Keratinocyte (primary cell): ENCODE data around the gene INCA1. TPM values are rescaled to one million over a fixed set of nuclear protein-coding genes. Genes with fewer than 3 reads are reported as not detected.

Source experiments
- DNase-seq: peaks from one replicate; pipeline ENCODE4 v3.0.0-alpha.2; 2011; ENCODE audit warnings: low read depth, missing footprints, low spot score
- FAIRE-seq: peaks from 2 replicates; lab custom pipeline; 2011; peaks lifted over from hg19 to GRCh38; lab: Jason Lieb, UNC
- H2AFZ ChIP-seq: 2 replicates; pipeline ENCODE4 v1.6.0; 2012; ENCODE audit warnings: low read length, control low read depth, inconsistent platforms; ENCODE audit not compliant: control insufficient read depth
- H3K27ac ChIP-seq: 2 replicates; pipeline ENCODE4 v1.5.1; 2011; ENCODE audit warnings: low read length; ENCODE audit not compliant: control insufficient read depth, insufficient read depth
- H3K27me3 ChIP-seq: 3 replicates; pipeline ENCODE4 v1.6.0; 2011; ENCODE audit warnings: low read length; ENCODE audit not compliant: control insufficient read depth, insufficient read depth; ENCODE audit errors: extremely low read depth
- H3K36me3 ChIP-seq, 2 experiments: 2 replicates in 1 of 2; 3 replicates in 1 of 2; pipeline ENCODE4 v1.5.1; 2011; ENCODE audit warnings: low read length in 2 of 2, mild to moderate bottlenecking in 1 of 2; ENCODE audit not compliant: control insufficient read depth in 2 of 2, insufficient read depth in 2 of 2; ENCODE audit errors: extremely low read depth in 1 of 2
- H3K4me1 ChIP-seq: 3 replicates; pipeline ENCODE4 v1.5.1; 2011; ENCODE audit warnings: low read length; ENCODE audit not compliant: control insufficient read depth, insufficient read depth; ENCODE audit errors: extremely low read depth
- H3K4me2 ChIP-seq: 3 replicates; pipeline ENCODE4 v1.6.0; 2011; ENCODE audit warnings: low read depth, low read length; ENCODE audit not compliant: control insufficient read depth, insufficient read depth; ENCODE audit errors: extremely low read depth
- H3K4me3 ChIP-seq, 3 experiments: fragments of 200-600 bp in 1 of 3; sonication (generic) in 1 of 3; 2 replicates in 2 of 3; 3 replicates in 1 of 3; pipeline ENCODE4 v1.5.1; 2011 to 2016; ENCODE audit warnings: low read length in 3 of 3, mild to moderate bottlenecking in 3 of 3, control low read depth in 2 of 3, inconsistent platforms in 1 of 3, low read depth in 1 of 3, mixed read lengths in 1 of 3, mixed run types in 1 of 3, moderate library complexity in 1 of 3; ENCODE audit not compliant: control insufficient read depth in 2 of 3, insufficient read depth in 2 of 3; ENCODE audit errors: extremely low read depth in 1 of 3
- H3K79me2 ChIP-seq: 2 replicates; pipeline ENCODE4 v1.6.0; 2012; ENCODE audit warnings: low read length; ENCODE audit not compliant: control insufficient read depth, insufficient read depth
- H3K9ac ChIP-seq: 3 replicates; pipeline ENCODE4 v1.6.0; 2011; ENCODE audit warnings: low read length; ENCODE audit not compliant: control insufficient read depth, insufficient read depth; ENCODE audit errors: extremely low read depth
- H3K9me1 ChIP-seq: 3 replicates; pipeline ENCODE4 v1.6.0; 2011; ENCODE audit warnings: low read length; ENCODE audit not compliant: control insufficient read depth, insufficient read depth; ENCODE audit errors: extremely low read depth
- H3K9me3 ChIP-seq: 2 replicates; pipeline ENCODE4 v1.5.1; 2012; ENCODE audit warnings: low read depth, low read length; ENCODE audit not compliant: control insufficient read depth
- H4K20me1 ChIP-seq: 3 replicates; pipeline ENCODE4 v1.6.0; 2011; ENCODE audit warnings: low read length; ENCODE audit not compliant: control insufficient read depth, insufficient read depth; ENCODE audit errors: extremely low read depth
- CTCF ChIP-seq, 3 experiments: IDR thresholded peaks in 1 of 3; conservative IDR thresholded peaks in 1 of 3; optimal IDR thresholded peaks in 1 of 3; 2 replicates in 2 of 3; 3 replicates in 1 of 3; pipeline versions ENCODE3 to v1.5.1; 2011; ENCODE audit warnings: low read length in 3 of 3, mild to moderate bottlenecking in 3 of 3, moderate library complexity in 2 of 3, control low read depth in 1 of 3, inconsistent platforms in 1 of 3; ENCODE audit not compliant: insufficient read depth in 2 of 3; ENCODE audit errors: extremely low read depth in 1 of 3
- EZH2 ChIP-seq: IDR thresholded peaks from one replicate; pipeline ENCODE4 v1.6.1; 2012; ENCODE audit warnings: inconsistent platforms, mild to moderate bottlenecking, low read length, moderate library complexity
- dilution Hi-C: fragments of 300-500 bp; cut with MboI; formaldehyde crosslinking; loops from one replicate; pipeline ENCODE4 v1.7.0; 2020; ENCODE audit warnings: low sequenced_read_pairs; ENCODE audit not compliant: extremely low pct_ligation_motif_present
- polyA plus RNA-seq, 5 experiments: library from polyadenylated mRNA; depleted of rRNA in 3 of 5; stranded (reverse) in 3 of 5; stranded (forward) in 1 of 5; unstranded in 1 of 5; fragments of >200 nt; gene quantifications; 1 replicate in 1 of 5; 2 replicates in 3 of 5; 3 replicates in 1 of 5; pipeline versions ENCODE4 v1.2.1 to v1.2.3, GENCODE V29; 2011 to 2012; ENCODE audit warnings: missing spikeins in 2 of 5, low read depth in 1 of 5, low replicate concordance in 1 of 5

INCA1 gene
- polyA plus RNA-seq, 1 donor (not counting 4 experiments of a cell fraction or from before 2014, with no cell fraction given) = 0.21 TPM

GRCh38 chr17:4950075-4950745 is 47.1 kb downstream of the INCA1 start:
- peak overlapping the region; percentile 21 to 62 (median 38) for H3K4me3 ChIP-seq
- DNase-seq (no peak), FAIRE-seq (no peak)
- peak overlapping the region; percentile 73 for H3K9ac ChIP-seq
- dilution Hi-C loops = no loop called here
- H3K4me2 ChIP-seq = peak overlapping the region; percentile 74
- H3K4me1 ChIP-seq = peaks cover 27% of the 10 kb centered on the region
- peak overlapping the region; percentile 74 for H3K27ac ChIP-seq
- peak overlapping the region; percentile 63 for H2AFZ ChIP-seq
- peaks cover 29% of the 10 kb centered on the region for H3K79me2 ChIP-seq
- peaks cover 11% of the 10 kb centered on the region for H4K20me1 ChIP-seq
- H3K9me3 ChIP-seq = no peaks in the 10 kb centered on the region
- TF ChIP-seq EZH2 (no peak), CTCF (optimal IDR thresholded peaks at IDR 0.05 in 1 of 3, IDR thresholded peaks at IDR 0.05 in 1 of 3, conservative IDR thresholded peaks at IDR 0.05 in 1 of 3; ENCODE audit: extremely low read depth in 1 of 3, insufficient read depth in 2 of 3, low read length in 3 of 3) (no peak)
- H3K27me3 ChIP-seq = no peaks in the 10 kb centered on the region
- peaks cover 2% of the 10 kb centered on the region for H3K9me1 ChIP-seq
- H3K36me3 ChIP-seq = peaks cover 12 to 18% of the 10 kb centered on the region in 2 experiments

- no peak for FAIRE-seq
- H3K4me1 ChIP-seq = peaks cover 34% of the 10 kb centered on the region
- peaks cover 2% of the 10 kb centered on the region for H3K9me1 ChIP-seq
These were observed 47.8 kb downstream of the INCA1 start for GRCh38 chr17:4949321-4950074.

More at GRCh38 chr17:4949321-4950074, 47.8 kb downstream of the INCA1 start:
- Histone ChIP-seq H3K36me3 (peaks cover 16 to 22% of the 10 kb centered on the region in 2 experiments), H3K9ac (peak overlapping the region; percentile 94), H3K9me3 (no peaks in the 10 kb centered on the region), H3K79me2 (peaks cover 33% of the 10 kb centered on the region), H3K27ac (peak overlapping the region; percentile 98), H3K4me2 (peak overlapping the region; percentile 89), H4K20me1 (peaks cover 14% of the 10 kb centered on the region), H3K27me3 (no peaks in the 10 kb centered on the region), H2AFZ (peak overlapping the region; percentile 51), H3K4me3 (peak overlapping the region; percentile 77 to 99 (median 96))
- dilution Hi-C loops = loop anchor here (10.0 kb wide), 1 partner anchor 55 kb away; no protein-coding TSS in a partner anchor
- no peak for DNase-seq
- TF ChIP-seq EZH2 (no peak), CTCF (optimal IDR thresholded peaks at IDR 0.05 in 1 of 3, IDR thresholded peaks at IDR 0.05 in 1 of 3, conservative IDR thresholded peaks at IDR 0.05 in 1 of 3; ENCODE audit: extremely low read depth in 1 of 3, insufficient read depth in 2 of 3, low read length in 3 of 3) (no peak)
